HG02763 (cell line): ENCODE data around the gene LRRC75A.
A peak's percentile ranks its signal among the peaks of the same experiment; 100 is the strongest.
"Not testable (repeated sequence)": the region's sequence is repeated elsewhere in the genome, so short reads cannot be mapped to it uniquely, and the experiment has no call there.

Experiments
- ATAC-seq: cut with Tn5 transposase; IDR thresholded peaks from one replicate; pipeline ENCODE4 v1.9.1; 2021; ENCODE audit warnings: mild to moderate bottlenecking, moderate library complexity; ENCODE audit not compliant: unreplicated experiment

LRRC75A gene

DNA sequence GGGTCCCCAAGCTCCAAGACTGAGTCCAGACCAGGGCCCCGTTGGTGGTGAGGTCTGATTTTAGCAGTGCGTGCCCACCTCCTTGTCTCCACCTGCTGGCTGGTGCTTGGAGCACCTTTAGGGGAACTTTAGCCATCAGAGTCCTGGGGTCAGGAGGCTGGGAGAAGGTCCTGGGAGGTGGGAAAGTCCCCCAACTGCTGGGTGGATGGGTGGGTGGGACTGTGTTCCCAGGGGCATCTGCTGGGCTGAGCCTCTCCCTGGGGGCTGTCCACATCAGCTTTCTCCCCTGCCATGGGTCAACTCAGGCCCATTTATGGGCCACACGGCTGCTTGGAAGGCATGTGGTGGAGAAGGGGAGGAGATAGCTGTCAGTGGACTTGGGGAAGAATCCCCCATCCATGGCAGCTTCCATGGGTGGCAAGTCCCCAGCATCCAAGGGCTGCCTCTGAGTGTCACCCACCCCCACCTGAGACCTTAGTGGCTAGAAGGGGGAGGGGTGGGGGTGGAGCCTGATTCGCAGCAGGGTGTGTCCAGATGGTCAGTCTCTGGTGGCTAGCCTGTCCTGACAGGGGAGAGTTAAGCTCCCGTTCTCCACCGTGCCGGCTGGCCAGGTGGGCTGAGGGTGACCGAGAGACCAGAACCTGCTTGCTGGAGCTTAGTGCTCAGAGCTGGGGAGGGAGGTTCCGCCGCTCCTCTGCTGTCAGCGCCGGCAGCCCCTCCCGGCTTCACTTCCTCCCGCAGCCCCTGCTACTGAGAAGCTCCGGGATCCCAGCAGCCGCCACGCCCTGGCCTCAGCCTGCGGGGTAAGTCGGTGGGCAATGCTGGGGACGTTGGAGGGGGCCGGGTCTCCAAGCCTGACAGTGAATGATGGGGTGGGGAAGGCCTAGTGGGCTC, 76.7 kb downstream of the LRRC75A start, which contains the start of gene TRPV2:
TRPV2 (plus strand) TSS at position 541 of the 894 bp plus-strand sequence. CDS start 2,098 bp downstream, outside the sequence.
- ATAC-seq: peak; percentile 34

DNA sequence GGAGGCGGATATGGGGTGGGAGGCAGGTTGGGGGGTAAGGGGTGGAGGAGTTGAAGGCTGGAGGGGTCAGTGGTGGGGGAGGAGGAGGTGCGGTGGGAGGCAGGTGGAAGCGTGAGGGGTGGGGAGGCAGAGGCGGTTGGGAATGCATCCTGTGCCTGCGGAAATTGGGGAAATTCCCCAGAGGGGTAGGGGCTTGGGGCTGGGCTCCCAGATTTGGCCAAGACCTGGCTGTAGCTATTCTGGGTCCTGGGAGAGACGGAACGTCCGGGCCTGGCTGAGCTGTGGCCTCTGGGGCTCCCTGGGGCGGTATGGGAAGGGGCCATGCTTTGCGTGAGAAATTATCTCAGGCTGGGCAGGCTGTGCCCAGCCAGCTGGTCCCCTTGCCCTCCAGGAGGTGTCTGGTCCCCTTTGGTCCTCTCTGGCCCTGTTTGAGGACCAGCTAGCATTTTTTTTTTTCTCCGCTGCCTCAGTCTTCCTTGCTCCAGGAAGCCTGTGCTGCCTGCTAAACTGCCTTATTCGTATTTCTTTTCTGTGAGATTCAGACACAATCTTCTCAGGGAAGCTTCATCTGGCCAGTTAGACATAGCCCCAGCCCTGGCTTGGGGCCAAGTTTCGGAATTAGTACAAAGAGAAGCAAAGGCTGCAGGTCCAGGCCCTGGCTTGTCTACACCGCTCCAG, 83.9 kb downstream of the LRRC75A start:
- peak; percentile 78 for ATAC-seq

DNA sequence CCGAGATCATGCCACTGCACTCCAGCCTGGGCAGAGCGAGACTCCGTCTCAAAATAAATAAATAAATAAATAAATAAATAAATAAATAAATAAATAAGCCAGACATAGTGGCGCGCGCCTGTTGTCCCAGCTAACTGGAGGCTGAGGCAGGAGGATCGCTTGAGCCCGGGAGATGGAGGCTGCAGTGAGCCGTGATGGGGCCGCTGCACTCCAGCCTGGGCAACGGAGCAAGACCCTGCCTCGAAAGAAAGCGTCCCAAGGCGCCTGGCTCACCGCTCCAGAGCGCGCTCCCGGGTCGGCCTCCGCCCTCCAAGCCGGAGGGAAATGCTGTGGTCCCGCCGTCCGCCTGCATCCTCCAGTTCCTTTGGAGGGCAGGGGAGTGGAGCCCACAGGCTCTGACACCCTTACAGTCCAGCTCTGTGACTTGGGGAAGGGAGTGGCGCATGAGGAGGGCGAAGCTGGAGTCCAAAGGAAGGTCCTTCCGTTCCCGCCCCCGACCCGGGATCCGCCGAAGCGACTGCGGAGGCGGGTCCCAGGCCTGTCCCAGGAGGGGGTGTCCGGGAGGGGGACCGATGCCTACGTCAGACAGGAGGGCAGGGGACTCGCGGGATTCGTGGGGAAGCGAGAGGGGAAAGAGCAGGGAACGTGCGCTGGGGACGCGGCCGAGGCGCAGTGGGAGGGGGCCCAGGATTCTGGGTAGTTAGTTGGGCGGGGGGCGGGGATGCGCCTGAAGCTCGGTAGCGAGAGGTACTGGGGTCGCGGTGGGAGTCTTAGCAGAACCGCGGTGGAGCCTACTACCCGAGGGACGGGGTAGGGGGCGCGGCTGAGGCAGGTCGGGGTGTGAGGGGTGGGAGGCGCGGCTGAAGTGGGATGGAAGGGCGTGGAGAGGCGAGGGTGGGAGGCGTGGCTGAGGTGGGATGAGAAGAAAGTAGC, 85.0 kb downstream of the LRRC75A start:
- ATAC-seq: no peak

DNA sequence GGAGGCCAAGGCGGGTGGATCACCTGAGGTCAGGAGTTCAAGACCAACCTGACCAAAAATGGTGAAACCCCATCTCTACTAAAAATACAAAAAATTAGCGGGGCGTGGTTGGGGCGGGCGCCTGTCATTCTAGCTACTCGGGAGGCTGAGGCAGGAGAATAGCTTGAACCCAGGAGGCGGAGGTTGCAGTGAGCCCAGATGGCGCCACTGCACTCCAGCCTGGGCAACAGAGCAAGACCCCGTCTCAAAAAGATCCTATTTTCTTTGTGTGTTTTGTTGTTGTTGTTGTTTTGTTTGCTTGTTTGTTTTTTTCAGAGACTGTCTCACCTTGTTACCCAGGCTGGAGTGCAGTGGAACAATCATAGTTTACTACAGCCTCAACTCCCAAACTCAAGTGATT, 88.1 kb downstream of the LRRC75A start:
- ATAC-seq: not testable (repeated sequence)

DNA sequence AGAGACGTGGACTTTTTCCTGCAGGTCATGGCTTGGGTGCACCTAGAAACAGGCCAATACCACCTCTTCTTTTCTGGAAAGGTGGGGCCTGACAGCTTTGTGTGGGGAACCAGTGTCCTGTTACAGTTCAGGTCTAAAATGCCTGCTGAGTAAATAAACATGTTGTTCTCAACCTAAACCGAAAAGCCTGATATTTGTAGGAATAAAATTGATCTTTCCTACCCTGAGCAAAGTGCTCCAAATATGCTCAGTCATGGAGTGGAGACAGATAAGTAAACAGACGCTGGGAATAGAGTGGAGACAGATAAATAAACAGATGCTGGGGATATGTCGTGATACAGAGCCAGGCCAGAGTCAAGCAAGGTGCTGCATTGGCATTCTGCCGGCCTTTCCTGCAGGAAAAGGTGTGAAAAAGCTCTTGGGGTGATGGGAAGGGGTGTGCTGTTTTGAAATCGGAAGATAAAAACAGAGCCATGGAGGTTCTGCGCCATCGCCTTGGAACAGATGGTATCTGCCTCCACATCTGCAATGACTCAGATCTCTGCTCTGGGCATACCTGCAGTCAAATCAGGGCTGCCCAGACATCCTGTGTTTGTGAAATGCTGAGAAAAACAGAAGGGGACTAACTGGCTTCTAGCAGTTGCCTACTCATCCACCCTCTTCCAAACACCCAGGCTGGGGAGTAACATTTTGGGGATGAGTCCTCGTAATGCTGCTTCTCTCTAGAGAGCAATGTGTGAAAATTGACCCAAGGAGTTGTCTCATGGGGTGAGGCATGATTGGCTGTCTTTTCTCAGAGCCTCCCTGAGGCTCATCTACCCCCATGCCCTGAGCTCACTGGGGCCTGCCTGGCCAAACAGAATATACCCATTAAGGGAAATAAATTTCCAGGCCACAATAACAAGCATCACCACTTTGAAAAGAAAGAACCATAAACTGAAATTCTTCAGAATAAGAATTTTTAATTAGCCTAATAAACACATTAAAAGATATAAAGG, 93.4 kb downstream of the LRRC75A start:
- ATAC-seq: peak; percentile 84

DNA sequence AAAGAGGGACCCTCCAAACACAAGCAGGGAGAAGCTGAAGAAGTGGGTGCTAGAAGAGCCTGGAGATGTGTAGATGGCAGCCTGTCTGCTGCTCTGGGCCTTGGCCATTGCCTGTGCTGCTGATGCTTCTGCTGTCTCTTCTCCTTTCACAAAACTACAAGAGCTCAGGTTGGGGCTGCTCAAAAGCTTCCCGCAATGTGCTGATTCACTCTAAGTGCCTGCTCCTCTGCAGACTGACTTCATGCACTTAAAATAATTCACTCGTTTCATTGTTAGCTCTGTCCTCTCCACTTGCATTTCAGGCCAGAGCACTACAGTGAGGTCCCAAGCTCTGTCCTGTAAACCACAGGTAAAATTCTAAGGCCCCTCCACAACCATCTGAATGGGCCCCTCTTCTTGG, 95.3 kb downstream of the LRRC75A start:
- ATAC-seq: not testable (repeated sequence)

DNA sequence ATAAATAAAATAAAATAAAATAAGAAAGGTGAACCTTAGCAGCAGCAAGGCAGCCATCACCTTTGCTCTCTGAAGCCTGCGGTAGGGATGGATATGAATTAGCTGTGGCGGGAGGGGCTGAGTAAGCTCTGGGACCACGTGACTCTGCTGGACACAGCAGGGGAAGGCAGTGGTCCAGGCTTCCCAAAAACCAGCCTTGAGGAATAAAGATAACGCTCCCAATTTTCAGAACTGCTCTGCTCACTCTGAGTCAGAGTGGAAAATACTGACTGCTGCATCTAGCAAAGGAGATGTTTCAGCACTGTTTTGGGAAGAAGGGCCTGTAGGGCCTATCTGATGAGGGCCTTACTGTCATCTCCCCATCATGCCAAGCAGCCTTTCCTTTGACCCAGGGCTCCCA, 96.1 kb downstream of the LRRC75A start:
- ATAC-seq: not testable (repeated sequence)

DNA sequence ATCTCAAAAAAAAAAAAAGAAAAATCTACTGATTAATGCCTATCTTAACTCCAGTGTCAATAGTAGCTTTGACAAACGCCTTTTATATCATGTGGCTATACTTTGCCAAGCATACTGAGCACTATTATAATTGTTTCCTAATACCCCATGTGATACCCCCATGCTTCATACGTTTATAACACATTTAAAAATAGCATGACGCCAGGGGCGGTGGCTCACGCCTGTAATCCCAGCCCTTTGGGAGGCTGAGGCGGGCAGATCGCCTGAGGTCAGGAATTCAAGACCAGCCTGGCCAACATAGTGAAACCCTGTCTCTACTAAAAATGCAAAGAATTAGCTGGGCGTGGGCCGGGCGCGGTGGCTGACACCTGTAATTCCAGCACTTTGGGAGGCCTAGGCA, 99.5 kb downstream of the LRRC75A start:
- ATAC-seq: not testable (repeated sequence)
